Glomerular endothelial cell (primary cell): Measurements from ENCODE around the gene RELT. TPM values are rescaled to one million over a fixed set of nuclear protein-coding genes. Genes with fewer than 3 reads are reported as not detected.
"Not testable (repeated sequence)": the region's sequence is repeated elsewhere in the genome, so short reads cannot be mapped to it uniquely, and the experiment has no call there.

ENCODE experiments used
- DNase-seq: peaks from one replicate; pipeline ENCODE4 v3.0.0-alpha.2; 2011; ENCODE audit warnings: low read depth, low spot score; ENCODE audit errors: extremely low read depth
- total RNA-seq: library from RNA; depleted of rRNA; stranded (reverse); fragments of >200 nt; gene quantifications from 2 replicates; pipeline ENCODE4 v1.2.3, GENCODE V29; 2015

RELT gene
- total RNA-seq, 1 donor from 2014 or later, result 18.5 TPM

- DNase-seq, result no peak
Observed at GRCh38 chr11:73426219-73426850, 50.1 kb downstream of the RELT start.

GRCh38 chr11:73428227-73428626 lies 52.0 kb downstream of the RELT start:
- DNase-seq, result no peak

GRCh38 chr11:73428699-73429098 lies 52.5 kb downstream of the RELT start:
- DNase-seq, result no peak

- no peak for DNase-seq
Observed at GRCh38 chr11:73429121-73429750, 53.0 kb downstream of the RELT start.

- DNase-seq, result no peak
Observed at GRCh38 chr11:73430326-73430725, 54.1 kb downstream of the RELT start.

- no peak for DNase-seq
Observed at GRCh38 chr11:73431396-73431795, 55.2 kb downstream of the RELT start.

- DNase-seq, result not testable (repeated sequence)
Observed at GRCh38 chr11:73436859-73437258, 60.7 kb downstream of the RELT start.

GRCh38 chr11:73439002-73439843 lies 63.0 kb downstream of the RELT start:
- DNase-seq, result no peak

GRCh38 chr11:73445980-73446379 lies 69.8 kb downstream of the RELT start:
- DNase-seq, result no peak

GRCh38 chr11:73446766-73447165 lies 70.6 kb downstream of the RELT start:
- DNase-seq, result no peak

Other genes with a start within 250 kb of the RELT start
- gene FCHSD2, start 234.1 kb upstream of the RELT start, total RNA-seq, result 20.9 and 32.8 TPM in 2 replicates
- gene P2RY2, start 158.1 kb upstream of the RELT start, total RNA-seq, result 1.4 and 2.3 TPM in 2 replicates
- gene P2RY6, start 104.1 kb upstream of the RELT start, total RNA-seq, result 1.1 TPM in 1 of 2 replicates, not detected in the other
- gene ARHGEF17, start 68.1 kb upstream of the RELT start, total RNA-seq, result 63.2 and 98.5 TPM in 2 replicates
- gene FAM168A, start 221.7 kb downstream of the RELT start, total RNA-seq, result 16.9 and 20.4 TPM in 2 replicates